ENCODE data around the gene PSTPIP2.
"Not testable (repeated sequence)": the region's sequence is repeated elsewhere in the genome, so short reads cannot be mapped to it uniquely, and the experiment has no call there.

The PSTPIP2 gene

GRCh38 chr18:46048641-46049040, 23.4 kb downstream of the PSTPIP2 start:
- TF ChIP-seq CTCF (IDR thresholded peaks at IDR 0.05; ENCODE audit: insufficient read depth, low read depth, low read length, missing control alignments), result no peak
- no peak overlapping the region for H3K4me3 ChIP-seq (ENCODE audit: low read depth, low read length)
- no peak for DNase-seq (ENCODE audit: low read depth)

- DNase-seq (ENCODE audit: low read depth); H3K4me3 ChIP-seq (ENCODE audit: low read depth, low read length): not testable (repeated sequence)
These were observed 24.7 kb downstream of the PSTPIP2 start for GRCh38 chr18:46047369-46047768.

- no peak for TF ChIP-seq CTCF (IDR thresholded peaks at IDR 0.05; ENCODE audit: insufficient read depth, low read depth, low read length, missing control alignments)
- H3K4me3 ChIP-seq (ENCODE audit: low read depth, low read length), result no peak overlapping the region
- no peak for DNase-seq (ENCODE audit: low read depth)
These were observed 25.4 kb downstream of the PSTPIP2 start for GRCh38 chr18:46046688-46047087.

- TF ChIP-seq CTCF (IDR thresholded peaks at IDR 0.05; ENCODE audit: insufficient read depth, low read depth, low read length, missing control alignments), result no peak
- no peak overlapping the region for H3K4me3 ChIP-seq (ENCODE audit: low read depth, low read length)
- no peak for DNase-seq (ENCODE audit: low read depth)
These were observed 25.9 kb downstream of the PSTPIP2 start for GRCh38 chr18:46046126-46046525.

- no peak overlapping the region for H3K4me3 ChIP-seq (ENCODE audit: low read depth, low read length)
- DNase-seq (ENCODE audit: low read depth), result no peak
- no peak for TF ChIP-seq CTCF (IDR thresholded peaks at IDR 0.05; ENCODE audit: insufficient read depth, low read depth, low read length, missing control alignments)
These were observed 29.4 kb downstream of the PSTPIP2 start for GRCh38 chr18:46042571-46043123.

GRCh38 chr18:46040747-46041104, 31.3 kb downstream of the PSTPIP2 start:
- H3K4me3 ChIP-seq (ENCODE audit: low read depth, low read length), result no peak overlapping the region
- TF ChIP-seq CTCF (IDR thresholded peaks at IDR 0.05; ENCODE audit: insufficient read depth, low read depth, low read length, missing control alignments), result no peak
- no peak for DNase-seq (ENCODE audit: low read depth)

GRCh38 chr18:46040033-46040746, 31.9 kb downstream of the PSTPIP2 start:
- no peak for TF ChIP-seq CTCF (IDR thresholded peaks at IDR 0.05; ENCODE audit: insufficient read depth, low read depth, low read length, missing control alignments)
- no peak for DNase-seq (ENCODE audit: low read depth)
- no peak overlapping the region for H3K4me3 ChIP-seq (ENCODE audit: low read depth, low read length)

All from GM12865 (cell line).